Transverse colon (tissue), 4 donors: ENCODE data around the gene RNU6-9.

Experiments
- POLR2AphosphoS5 ChIP-seq, 3 donors: sonication (generic); formaldehyde crosslinking; IDR thresholded peaks; one replicate each; pipeline ENCODE4 v1.6.1; 2016; ENCODE audit warnings: antibody characterized with exemption in 3 of 3
- TF ChIP-seq, protein P1 (sequence below), 5 experiments: fragments of 200-600 bp in 3 of 5; fragments of 450-650 bp in 2 of 5; sonication (generic) in 3 of 5; IDR thresholded peaks; 1 replicate in 2 of 5; 2 replicates in 3 of 5; pipeline ENCODE4 v1.5.1; 2016 to 2017; ENCODE audit warnings: antibody characterized with exemption in 5 of 5, inconsistent platforms in 3 of 5, mild to moderate bottlenecking in 2 of 5, moderate library complexity in 1 of 5

DNA sequence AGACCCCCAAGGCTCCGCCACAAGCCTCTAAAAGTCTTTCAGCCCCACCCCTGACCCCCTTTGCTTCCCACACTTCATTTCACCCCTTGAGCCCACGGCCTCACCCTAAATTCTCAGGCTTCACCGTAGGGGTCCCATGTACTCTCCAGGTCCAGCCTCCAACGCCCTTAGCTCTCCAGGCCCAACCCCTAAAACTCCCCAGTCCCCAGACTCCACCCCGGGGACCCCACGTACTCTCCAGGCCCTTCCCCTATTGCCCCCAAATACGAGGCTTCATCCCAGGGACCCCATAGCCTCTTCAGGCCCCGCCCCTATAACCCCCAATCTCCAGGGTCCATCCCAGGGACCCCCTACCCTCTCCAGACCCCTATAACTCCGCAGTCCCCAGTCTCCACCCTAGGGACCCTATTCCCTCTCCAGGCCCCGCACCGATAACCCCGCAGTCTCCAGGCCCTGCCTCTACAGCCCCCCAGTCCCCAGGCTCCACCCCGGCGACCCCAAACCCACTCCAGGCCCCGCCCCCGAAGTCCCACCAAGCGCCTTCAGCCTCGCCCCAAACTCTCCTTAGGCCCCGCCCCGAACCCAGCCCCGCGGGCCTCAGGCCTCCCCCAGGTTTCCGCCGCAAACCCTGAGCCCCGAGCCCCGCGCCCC lies 916 bp upstream of the RNU6-9 start:
- no peak for TF ChIP-seq POLR2AphosphoS5 (IDR thresholded peaks at IDR 0.05)
- TF ChIP-seq, protein P1, sequence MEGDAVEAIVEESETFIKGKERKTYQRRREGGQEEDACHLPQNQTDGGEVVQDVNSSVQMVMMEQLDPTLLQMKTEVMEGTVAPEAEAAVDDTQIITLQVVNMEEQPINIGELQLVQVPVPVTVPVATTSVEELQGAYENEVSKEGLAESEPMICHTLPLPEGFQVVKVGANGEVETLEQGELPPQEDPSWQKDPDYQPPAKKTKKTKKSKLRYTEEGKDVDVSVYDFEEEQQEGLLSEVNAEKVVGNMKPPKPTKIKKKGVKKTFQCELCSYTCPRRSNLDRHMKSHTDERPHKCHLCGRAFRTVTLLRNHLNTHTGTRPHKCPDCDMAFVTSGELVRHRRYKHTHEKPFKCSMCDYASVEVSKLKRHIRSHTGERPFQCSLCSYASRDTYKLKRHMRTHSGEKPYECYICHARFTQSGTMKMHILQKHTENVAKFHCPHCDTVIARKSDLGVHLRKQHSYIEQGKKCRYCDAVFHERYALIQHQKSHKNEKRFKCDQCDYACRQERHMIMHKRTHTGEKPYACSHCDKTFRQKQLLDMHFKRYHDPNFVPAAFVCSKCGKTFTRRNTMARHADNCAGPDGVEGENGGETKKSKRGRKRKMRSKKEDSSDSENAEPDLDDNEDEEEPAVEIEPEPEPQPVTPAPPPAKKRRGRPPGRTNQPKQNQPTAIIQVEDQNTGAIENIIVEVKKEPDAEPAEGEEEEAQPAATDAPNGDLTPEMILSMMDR (IDR thresholded peaks at IDR 0.05): no peak
